HG03095 (cell line): ENCODE data around the gene PEDS1.
A peak's percentile ranks its signal among the peaks of the same experiment; 100 is the strongest.
"Not testable (repeated sequence)": the region's sequence is repeated elsewhere in the genome, so short reads cannot be mapped to it uniquely, and the experiment has no call there.

Experiments used
- ATAC-seq: cut with Tn5 transposase; IDR thresholded peaks from one replicate; pipeline ENCODE4 v1.9.1; 2021; ENCODE audit warnings: moderate library complexity; ENCODE audit not compliant: unreplicated experiment

PEDS1 gene

GRCh38 chr20:50190251-50191064, 36.9 kb upstream of the PEDS1 start, which contains the start of gene CEBPB:
CEBPB (plus strand) TSS chr20:50190830; CDS start chr20:50191034, 204 bp downstream.
- ATAC-seq, result peak; percentile 30

- ATAC-seq, result no peak
These were observed 36.2 kb upstream of the PEDS1 start for GRCh38 chr20:50189681-50190250.

GRCh38 chr20:50188879-50189680, 35.6 kb upstream of the PEDS1 start:
- no peak for ATAC-seq

- ATAC-seq, result no peak
These were observed 34.8 kb upstream of the PEDS1 start for GRCh38 chr20:50188287-50188688.

- no peak for ATAC-seq
These were observed 34.0 kb upstream of the PEDS1 start for GRCh38 chr20:50187403-50188051.

- ATAC-seq, result no peak
These were observed 33.5 kb upstream of the PEDS1 start for GRCh38 chr20:50186987-50187402.

DNA sequence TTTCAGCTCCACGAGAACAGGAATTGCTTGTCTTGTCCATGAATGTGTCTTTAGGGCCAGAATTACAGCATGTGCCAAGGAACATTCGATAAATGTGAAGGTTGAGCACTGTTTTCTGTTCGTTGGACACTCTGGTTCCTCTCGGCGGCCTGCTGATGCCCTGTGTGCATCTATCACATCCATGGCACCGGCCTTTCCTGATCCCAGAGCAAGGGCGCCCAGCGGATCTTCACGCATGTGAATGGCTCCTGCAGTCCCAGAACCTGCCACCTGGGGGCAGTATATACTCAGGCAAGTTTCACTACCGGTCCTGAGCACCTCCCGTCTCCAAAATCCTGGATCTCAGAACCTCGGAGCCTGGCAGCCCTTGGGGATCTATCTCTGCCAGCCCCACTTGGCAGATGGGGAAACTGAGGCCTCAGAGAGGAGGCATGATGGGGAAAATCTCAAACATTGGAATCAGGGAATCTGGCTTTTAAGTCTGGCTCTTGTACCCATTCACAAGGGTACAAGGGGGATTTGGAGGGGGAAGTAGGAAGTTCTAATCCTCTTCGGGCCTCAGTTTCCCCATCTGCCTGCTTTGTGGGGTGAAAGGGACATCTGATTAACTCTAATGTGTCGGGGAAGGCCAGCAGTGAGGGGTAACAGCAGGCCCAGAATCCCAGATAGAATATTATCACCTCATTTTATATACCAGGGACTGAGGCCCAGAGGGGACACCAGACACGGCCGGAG, 32.8 kb upstream of the PEDS1 start:
- ATAC-seq, result no peak

DNA sequence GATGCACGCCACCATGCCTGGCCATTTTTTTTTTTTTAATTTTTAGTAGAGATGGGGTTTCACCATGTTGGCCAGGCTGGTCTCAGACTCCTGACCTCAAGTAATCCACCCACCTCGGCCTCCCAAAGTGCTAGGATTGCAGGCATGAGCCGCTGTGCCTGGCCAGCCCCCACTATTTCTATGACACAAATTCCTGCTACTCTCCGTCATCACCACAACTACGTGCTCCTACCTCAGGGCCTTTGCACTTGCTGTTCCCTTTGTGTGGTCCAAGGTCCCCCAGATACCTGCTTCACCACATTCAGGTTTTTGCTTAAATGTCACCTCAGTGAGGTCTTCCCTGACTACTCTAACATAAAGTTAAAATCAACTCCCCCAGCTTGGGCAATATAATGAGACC, 31.9 kb upstream of the PEDS1 start:
- no peak for ATAC-seq

GRCh38 chr20:50182346-50182745, 28.8 kb upstream of the PEDS1 start:
- ATAC-seq, result no peak

GRCh38 chr20:50181344-50181743, 27.8 kb upstream of the PEDS1 start:
- ATAC-seq, result no peak

GRCh38 chr20:50178672-50179071, 25.1 kb upstream of the PEDS1 start:
- ATAC-seq, result not testable (repeated sequence)

- ATAC-seq, result no peak
These were observed 22.7 kb upstream of the PEDS1 start for GRCh38 chr20:50175938-50176933.

- ATAC-seq, result no peak
These were observed 20.9 kb upstream of the PEDS1 start for GRCh38 chr20:50174456-50174855.

DNA sequence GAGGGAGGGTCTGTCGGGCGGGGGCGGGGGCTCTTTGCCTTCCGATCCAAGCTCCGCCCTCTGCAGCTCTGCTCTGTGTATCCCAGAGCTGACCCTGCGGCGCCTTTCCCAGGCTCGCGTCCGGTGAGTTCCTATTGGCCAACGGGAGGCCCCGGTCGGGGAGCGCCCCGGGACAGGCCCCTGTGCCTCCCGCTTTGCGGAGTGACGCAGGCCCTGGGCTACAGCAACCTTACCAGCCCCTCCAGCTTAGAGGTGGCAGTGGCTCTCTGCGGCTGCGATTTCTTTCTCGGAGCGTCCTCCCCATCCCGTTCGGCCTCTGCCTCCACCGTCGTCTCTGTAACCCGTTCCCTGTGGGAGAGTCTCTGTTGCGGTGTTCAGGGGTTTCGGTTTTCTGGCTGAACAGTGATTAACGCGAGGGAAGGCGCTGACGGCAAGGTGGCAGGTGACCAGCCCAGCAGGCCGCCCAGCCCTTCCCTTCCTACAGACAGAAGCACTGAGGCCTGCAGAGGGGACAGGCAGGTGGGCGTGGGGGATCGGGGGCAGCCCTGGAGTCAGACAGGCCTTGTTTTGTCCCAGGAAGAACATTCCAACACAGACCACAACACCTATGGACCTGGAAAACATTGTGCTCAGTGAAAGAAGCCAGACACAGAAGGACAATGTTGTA, 19.0 kb upstream of the PEDS1 start:
- no peak for ATAC-seq

GRCh38 chr20:50170549-50171220, 17.2 kb upstream of the PEDS1 start:
- no peak for ATAC-seq

DNA sequence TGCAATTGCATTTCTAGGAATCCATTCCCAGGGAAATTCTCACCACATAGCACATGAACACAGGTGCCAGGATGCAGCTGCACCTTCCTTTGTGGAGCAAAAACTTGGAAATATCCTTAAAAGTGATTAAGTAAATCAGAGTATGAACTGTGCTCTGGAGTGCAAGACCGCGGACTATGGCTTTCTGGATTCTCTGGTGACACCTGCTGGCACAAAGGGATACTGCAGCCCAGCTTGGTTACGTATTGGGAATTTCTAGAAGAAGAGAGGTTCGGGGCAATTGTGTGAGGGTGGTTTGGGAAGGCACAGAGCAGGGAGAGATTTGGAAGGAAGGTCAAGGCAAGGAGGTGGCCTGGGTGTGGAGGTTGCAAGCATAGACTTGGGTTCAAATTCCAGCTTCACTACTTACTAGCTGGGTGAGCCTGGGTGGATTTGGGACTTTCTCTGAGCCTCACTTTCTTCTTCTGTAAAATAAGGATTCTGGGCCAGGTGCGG, 15.9 kb upstream of the PEDS1 start:
- no peak for ATAC-seq

GRCh38 chr20:50165684-50166554, 12.4 kb upstream of the PEDS1 start:
- ATAC-seq, result peak; percentile 92
